Measurements from ENCODE around the gene SDK1.
"Not testable (repeated sequence)": the region's sequence is repeated elsewhere in the genome, so short reads cannot be mapped to it uniquely, and the experiment has no call there.

The SDK1 gene

GRCh38 chr7:3923307-3923918 lies 622.4 kb downstream of the SDK1 start:
- no peak for DNase-seq (ENCODE audit: low read depth in 2 of 2)

- DNase-seq (ENCODE audit: low read depth in 2 of 2) = no peak
Observed at GRCh38 chr7:3924277-3924676, 623.2 kb downstream of the SDK1 start.

DNA sequence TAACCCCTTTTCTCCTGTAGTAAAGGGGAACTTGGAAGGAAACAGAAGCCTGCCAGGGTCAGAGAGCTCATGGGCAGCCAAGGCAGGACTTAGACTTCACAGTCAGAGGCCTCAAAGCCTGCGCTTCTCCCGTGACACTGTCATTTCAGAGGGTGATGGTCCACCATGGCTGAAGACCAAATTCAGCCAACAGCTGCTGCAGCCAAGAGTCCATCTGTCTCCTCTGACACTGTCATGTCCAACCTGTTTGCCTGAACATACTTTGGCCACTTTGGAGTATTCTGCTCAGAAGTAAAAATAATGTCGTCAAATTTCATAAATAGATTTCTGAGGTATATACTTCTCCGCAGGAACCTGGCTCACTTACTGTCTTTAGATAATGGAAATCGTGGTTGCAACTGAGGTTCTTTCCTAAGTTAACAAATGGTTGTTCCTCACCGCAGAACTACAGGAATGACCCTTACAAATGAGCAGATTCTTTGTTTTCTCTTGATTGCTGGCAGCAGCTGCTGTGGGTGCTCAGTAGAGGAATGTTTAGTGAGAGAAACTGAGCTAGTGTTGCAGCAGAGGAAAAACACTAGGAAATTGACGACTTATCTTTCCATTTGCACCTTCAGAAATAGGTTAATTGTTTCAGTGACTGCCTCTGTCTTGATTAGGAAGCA lies 626.5 kb downstream of the SDK1 start:
- no peak for DNase-seq (ENCODE audit: low read depth in 2 of 2)

- no peak for DNase-seq (ENCODE audit: low read depth in 2 of 2)
Observed at GRCh38 chr7:3928727-3929515, 627.9 kb downstream of the SDK1 start.

DNA sequence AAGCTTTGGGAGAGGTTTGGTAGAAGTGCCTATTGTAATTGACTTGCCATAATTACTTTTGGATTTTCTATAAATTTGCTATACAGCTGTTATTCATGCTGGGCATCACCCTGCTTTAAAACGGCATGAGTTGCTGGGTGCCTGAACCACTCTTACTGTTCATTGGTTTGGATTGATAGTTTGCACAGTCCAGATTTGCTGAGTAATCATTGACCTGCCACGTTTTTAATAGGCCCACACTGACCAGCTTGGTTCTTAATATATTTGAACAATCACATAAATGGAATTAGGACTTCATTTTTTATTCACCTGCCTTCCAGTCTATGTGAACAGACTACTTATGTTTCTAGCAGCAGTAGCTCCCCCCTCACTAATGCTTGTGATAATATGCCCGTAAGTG lies 630.8 kb downstream of the SDK1 start:
- no peak for DNase-seq (ENCODE audit: low read depth in 2 of 2)

DNA sequence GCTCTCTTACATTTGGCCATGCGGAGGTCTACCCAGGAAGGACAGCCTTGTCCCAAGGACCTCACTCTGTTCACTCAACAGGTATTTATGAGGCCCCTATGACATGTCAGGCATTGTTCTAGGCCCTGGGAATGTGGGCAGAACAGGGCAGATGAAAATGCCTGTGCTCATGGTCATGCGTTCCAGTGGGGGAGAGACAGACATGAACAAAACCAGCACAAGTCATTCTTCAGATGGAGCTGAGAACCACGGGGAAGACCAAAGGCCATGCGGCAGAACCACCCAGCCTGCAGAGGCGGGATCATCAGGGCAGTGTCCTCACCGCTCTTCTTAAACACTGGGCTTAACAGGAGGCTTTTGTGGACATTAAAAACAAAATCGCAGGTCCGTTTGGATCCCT lies 636.1 kb downstream of the SDK1 start:
- DNase-seq (ENCODE audit: low read depth in 2 of 2) = no peak

- no peak for DNase-seq (ENCODE audit: low read depth in 2 of 2)
Observed at GRCh38 chr7:3937605-3938004, 636.6 kb downstream of the SDK1 start.

DNA sequence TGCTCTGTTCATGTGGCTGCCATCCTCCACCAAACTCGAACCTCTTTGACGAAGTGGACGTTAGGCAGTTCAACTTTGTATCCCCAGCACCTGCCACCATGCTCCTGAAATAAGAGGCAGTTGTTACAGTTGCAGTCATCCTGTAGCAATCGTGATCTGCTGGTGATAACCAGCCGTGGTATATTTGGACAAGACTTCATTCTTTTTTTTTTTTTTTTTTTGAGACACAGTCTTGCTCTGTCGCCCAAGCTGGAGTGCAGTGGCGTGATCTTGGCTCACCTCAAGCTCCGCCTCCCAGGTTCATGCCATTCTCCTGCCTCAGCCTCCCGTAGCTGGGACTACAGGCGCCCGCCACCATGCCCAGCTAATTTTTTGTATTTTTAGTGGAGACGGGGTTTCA lies 640.7 kb downstream of the SDK1 start:
- not testable (repeated sequence) for DNase-seq (ENCODE audit: low read depth in 2 of 2)

GRCh38 chr7:3942276-3942675 lies 641.2 kb downstream of the SDK1 start:
- DNase-seq (ENCODE audit: low read depth in 2 of 2) = no peak

DNA sequence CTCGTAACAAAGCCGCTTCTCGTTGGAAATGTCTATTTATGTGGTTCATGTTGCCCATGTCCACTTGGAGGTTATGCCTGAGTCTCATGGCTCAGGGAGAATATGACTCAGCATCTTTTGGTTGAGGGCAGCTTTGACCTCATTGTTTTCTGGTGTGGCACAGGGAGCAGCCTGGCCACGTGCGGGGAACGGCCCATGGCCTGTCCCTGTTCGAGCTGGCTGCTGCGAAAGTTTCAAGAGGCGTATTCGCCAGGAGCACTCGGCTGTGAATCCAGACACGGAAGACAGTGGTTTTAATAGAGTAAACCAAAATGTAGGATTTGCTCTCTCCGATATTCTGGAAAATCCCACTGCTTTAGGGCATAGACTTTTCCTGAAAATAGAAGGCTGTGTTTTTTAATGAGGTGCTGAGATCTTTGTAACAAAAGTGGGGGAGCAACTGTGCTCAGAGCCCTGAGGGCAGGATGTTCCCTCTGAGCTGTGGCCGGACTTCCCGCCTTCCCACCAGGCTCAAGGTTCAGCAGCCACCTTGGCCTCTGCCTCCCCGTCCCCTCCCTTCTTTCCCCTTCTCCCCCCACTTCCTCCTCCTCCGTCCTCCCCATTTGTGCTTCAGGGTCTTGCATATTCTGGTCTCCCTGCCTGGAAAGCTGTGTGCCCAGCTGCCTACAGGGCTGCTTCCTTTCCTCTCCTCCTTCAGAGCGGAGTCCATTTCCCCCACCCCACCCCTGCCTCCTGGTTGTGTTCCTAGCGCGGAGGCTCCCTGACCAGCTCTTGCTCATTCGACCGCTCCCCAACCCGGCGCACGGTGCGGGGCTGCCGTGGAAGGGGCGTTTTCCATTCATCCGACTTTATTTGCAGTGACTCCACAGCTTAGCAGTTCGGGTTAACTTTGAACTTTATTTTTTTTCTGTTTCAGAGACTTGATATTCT lies 642.0 kb downstream of the SDK1 start:
- DNase-seq (ENCODE audit: low read depth in 2 of 2) = no peak

DNA sequence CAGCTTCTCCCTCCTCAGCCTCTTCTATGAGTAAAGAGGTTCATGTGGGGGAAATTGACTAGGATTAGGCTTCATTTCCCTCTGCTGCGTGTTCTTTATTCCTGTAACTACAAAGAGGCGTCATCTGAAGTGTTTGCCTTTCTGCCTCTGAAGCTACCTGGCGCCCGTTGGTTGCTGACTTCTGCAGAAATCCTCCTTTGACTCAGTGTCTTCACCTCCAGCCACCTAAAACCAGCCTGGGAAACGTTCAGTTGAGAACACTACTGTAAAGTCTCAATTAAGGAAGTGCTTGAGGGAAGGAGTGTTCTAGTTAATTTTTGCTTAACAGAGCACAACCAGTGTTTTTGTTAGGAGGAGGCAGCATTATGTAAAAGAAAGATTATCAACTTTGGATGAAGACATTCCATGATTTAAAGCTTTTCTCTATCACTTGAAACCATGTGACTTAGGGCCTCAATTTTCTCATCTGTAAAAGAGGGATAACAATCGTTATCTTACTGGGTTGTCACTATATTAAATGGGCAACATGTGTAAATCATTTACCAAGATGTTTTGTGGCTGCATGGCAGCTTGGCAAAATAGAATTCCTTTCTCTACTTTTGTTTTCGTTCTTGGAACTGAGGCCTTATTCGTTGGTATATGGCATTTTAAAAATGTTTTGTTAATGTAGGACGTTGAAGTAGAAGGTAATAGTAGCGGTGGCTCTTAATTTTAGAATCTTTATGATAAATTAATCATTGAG lies 642.9 kb downstream of the SDK1 start:
- no peak for DNase-seq (ENCODE audit: low read depth in 2 of 2)

DNA sequence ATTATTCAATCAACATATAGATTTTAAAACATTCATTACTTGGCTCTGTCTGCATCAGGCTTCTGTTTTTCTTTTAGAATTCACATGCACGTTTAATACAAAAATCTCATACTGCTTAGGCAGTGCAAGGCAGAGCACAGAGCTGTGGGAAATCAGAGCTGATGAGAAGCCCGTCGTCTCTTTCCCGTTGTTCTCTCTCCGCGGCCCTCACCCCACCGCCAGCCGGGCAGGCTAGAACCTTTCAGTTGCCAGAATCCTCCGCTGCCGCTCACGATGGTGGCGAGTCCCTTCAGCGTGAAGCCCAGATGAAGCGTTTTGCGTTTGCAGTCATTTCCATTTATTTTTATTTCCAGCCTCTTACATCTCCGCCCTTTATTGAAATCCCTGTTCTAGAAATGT lies 648.2 kb downstream of the SDK1 start:
- no peak for DNase-seq (ENCODE audit: low read depth in 2 of 2)

GRCh38 chr7:3950249-3950648 lies 649.2 kb downstream of the SDK1 start:
- DNase-seq (ENCODE audit: low read depth in 2 of 2) = no peak

DNA sequence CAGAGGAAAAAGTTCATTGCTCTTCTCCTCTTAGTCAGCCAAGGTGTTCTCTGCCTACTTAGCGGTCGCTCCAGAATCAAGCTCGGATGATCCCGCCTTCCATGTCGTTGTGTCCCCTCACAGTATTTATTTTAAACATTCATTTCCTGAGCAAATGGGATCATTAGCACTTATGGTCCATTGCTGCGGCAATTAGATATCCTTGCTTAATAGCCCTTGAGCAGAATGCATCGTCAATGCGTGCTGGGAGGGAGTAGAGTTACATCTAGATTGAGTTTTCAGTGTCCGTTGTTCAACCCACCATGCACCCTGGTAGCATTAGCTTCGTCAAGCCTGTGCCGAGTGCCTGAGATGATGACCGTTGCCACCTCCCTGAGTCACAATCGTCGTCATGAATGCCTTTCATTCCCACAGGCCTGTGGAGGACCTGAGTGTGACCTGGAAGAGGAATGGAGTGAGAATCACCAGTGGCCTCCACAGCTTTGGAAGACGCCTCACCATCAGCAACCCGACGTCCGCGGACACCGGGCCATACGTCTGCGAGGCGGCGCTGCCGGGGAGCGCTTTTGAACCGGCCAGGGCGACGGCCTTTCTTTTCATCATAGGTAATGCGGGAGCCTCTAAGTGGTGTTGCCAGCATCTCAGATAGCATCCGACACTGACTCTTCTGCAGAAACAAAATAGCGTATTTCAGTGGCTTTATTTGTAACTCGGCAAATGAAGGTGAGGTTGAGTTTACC lies 650.4 kb downstream of the SDK1 start:
- DNase-seq (ENCODE audit: low read depth in 2 of 2) = no peak

GRCh38 chr7:3953133-3953532 lies 652.1 kb downstream of the SDK1 start:
- no peak for DNase-seq (ENCODE audit: low read depth in 2 of 2)

- no peak for DNase-seq (ENCODE audit: low read depth in 2 of 2)
Observed at GRCh38 chr7:3953946-3954345, 652.9 kb downstream of the SDK1 start.

DNA sequence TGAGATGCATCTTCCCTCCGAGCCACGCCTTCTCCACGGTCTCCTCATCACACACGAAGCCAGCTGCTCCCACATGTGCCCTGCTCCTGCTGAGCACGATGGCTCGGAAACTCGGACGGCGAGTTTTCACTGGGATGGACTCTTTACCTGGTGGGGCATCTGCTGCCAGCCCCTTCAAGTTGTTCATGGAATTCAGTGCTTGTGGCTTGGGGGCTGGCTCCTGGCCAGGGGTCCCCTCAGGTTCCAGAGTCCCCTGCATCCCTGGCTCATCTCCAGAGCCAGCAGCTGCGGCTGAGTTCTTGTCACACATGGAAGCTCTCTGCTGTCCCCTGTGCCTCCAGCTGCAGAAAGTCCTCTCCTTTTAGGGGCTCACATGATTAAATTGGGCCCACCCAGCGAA lies 654.0 kb downstream of the SDK1 start:
- DNase-seq (ENCODE audit: low read depth in 2 of 2) = no peak

GRCh38 chr7:3955751-3956696 lies 655.0 kb downstream of the SDK1 start:
- DNase-seq (ENCODE audit: low read depth in 2 of 2) = no peak

- no peak for DNase-seq (ENCODE audit: low read depth in 2 of 2)
Observed at GRCh38 chr7:3956949-3957348, 655.9 kb downstream of the SDK1 start.
